H1 (cell line): ENCODE results near the gene DIPK1C. TPM values are rescaled to one million over a fixed set of nuclear protein-coding genes. Genes with fewer than 3 reads are reported as not detected.
"Not testable (repeated sequence)": the region's sequence is repeated elsewhere in the genome, so short reads cannot be mapped to it uniquely, and the experiment has no call there.

Experiments used
- CTCF ChIA-PET: fragments of 300-600 bp; sonication (Branson Sonifier 250); formaldehyde crosslinking; loops from one replicate; lab custom pipeline; 2021; ENCODE audit not compliant: partially characterized antibody; lab: Charles Lee
- POLR2A ChIA-PET: fragments of 300-600 bp; sonication (Branson Sonifier 250); formaldehyde crosslinking; loops from one replicate; lab custom pipeline; 2021; ENCODE audit warnings: inconsistent platforms; ENCODE audit not compliant: partially characterized antibody; lab: Charles Lee
- DNase-seq, 2 experiments: peaks; one replicate each; pipeline versions ENCODE4 v3.0.0 to v3.0.0-alpha.2; 2010 to 2022; ENCODE audit warnings: low spot score in 2 of 2, low read depth in 1 of 2, mixed read lengths in 1 of 2
- FAIRE-seq: peaks from 2 replicates; lab custom pipeline; 2011; peaks lifted over from hg19 to GRCh38; lab: Jason Lieb, UNC
- H2AFZ ChIP-seq: 2 replicates; pipeline ENCODE4 v1.8.1; 2012; ENCODE audit warnings: low read length, inconsistent platforms
- H2AK5ac ChIP-seq: 2 replicates; pipeline ENCODE4 v1.6.1; 2013; ENCODE audit warnings: low read depth, low read length
- H2BK120ac ChIP-seq: replicated peaks from 2 replicates; pipeline ENCODE3; 2013; ENCODE audit warnings: low read depth, low read length, inconsistent platforms
- H2BK12ac ChIP-seq: 2 replicates; pipeline ENCODE4 v1.6.1; 2013; ENCODE audit warnings: low read depth, low read length
- H2BK15ac ChIP-seq: 2 replicates; pipeline ENCODE4 v1.6.1; 2013; ENCODE audit warnings: low read length
- H2BK20ac ChIP-seq: 2 replicates; pipeline ENCODE4 v1.6.1; 2013; ENCODE audit warnings: low read length
- H2BK5ac ChIP-seq: 2 replicates; pipeline ENCODE4 v1.6.1; 2013; ENCODE audit warnings: low read depth, low read length
- H3K14ac ChIP-seq: 2 replicates; pipeline ENCODE4 v1.6.1; 2013; ENCODE audit warnings: inconsistent platforms; ENCODE audit not compliant: insufficient read length
- H3K18ac ChIP-seq: 2 replicates; pipeline ENCODE4 v1.6.1; 2013; ENCODE audit warnings: low read length; ENCODE audit errors: extremely low read depth
- H3K23ac ChIP-seq: 2 replicates; pipeline ENCODE4 v1.6.1; 2013; ENCODE audit warnings: inconsistent platforms; ENCODE audit not compliant: insufficient read length
- H3K23me2 ChIP-seq: 2 replicates; pipeline ENCODE4 v1.6.1; 2013; ENCODE audit warnings: low read depth, low read length
- H3K27ac ChIP-seq: 2 replicates; pipeline ENCODE4 v1.6.1; 2011; ENCODE audit warnings: low read depth, low read length, inconsistent platforms
- H3K27me3 ChIP-seq, 4 experiments: replicated peaks in 1 of 4; 1 replicate in 1 of 4; 2 replicates in 3 of 4; pipeline versions ENCODE4 v1.6.1 to v1.8.1; 2011 to 2013; ENCODE audit warnings: low read length in 3 of 4, mild to moderate bottlenecking in 3 of 4, inconsistent platforms in 2 of 4, mixed read lengths in 2 of 4, moderate library complexity in 1 of 4; ENCODE audit not compliant: control insufficient read depth in 3 of 4, insufficient read depth in 3 of 4; ENCODE audit errors: extremely low read depth in 1 of 4
- H3K36me3 ChIP-seq, 4 experiments: 2 replicates each; pipeline versions ENCODE4 v1.6.1 to v1.8.1; 2011 to 2013; ENCODE audit warnings: mild to moderate bottlenecking in 4 of 4, low read length in 3 of 4, moderate library complexity in 2 of 4, control low read depth in 1 of 4, inconsistent platforms in 1 of 4; ENCODE audit not compliant: insufficient read depth in 4 of 4, control insufficient read depth in 2 of 4
- H3K4ac ChIP-seq: replicated peaks from 2 replicates; pipeline ENCODE3; 2013; ENCODE audit warnings: low read length, low read depth, mixed read lengths, inconsistent platforms; ENCODE audit not compliant: insufficient read length
- H3K4me1 ChIP-seq, 4 experiments: replicated peaks in 1 of 4; 1 replicate in 1 of 4; 2 replicates in 3 of 4; pipeline versions ENCODE4 v1.6.1 to v1.8.1; 2011 to 2013; ENCODE audit warnings: low read length in 3 of 4, inconsistent platforms in 2 of 4, mixed read lengths in 1 of 4; ENCODE audit not compliant: insufficient read depth in 4 of 4, control insufficient read depth in 3 of 4
- H3K4me2 ChIP-seq, 2 experiments: 2 replicates each; pipeline versions ENCODE4 v1.6.1 to v1.8.1; 2011 to 2013; ENCODE audit warnings: low read depth in 2 of 2, low read length in 2 of 2, control low read depth in 1 of 2, inconsistent platforms in 1 of 2, mild to moderate bottlenecking in 1 of 2; ENCODE audit not compliant: insufficient read depth in 1 of 2
- H3K4me3 ChIP-seq, 4 experiments: fragments of 200-600, 300-600 bp in 1 of 4; sonication (generic), shearing (Covaris generic), sonication (Bioruptor Twin) in 1 of 4; 2 replicates each; pipeline versions ENCODE4 v1.5.1 to v1.8.1; 2011 to 2016; ENCODE audit warnings: low read length in 4 of 4, low read depth in 3 of 4, control low read depth in 2 of 4, inconsistent platforms in 2 of 4, mild to moderate bottlenecking in 2 of 4, mixed read lengths in 1 of 4, moderate library complexity in 1 of 4; ENCODE audit not compliant: insufficient read depth in 2 of 4; ENCODE audit errors: extremely low read depth in 1 of 4
- H3K56ac ChIP-seq: replicated peaks from 2 replicates; pipeline ENCODE3; 2013; ENCODE audit warnings: low read depth, mild to moderate bottlenecking, mixed read lengths, low read length, inconsistent platforms; ENCODE audit not compliant: insufficient read length
- H3K79me1 ChIP-seq: 2 replicates; pipeline ENCODE4 v1.6.1; 2013; ENCODE audit warnings: low read depth, low read length, control low read depth
- H3K79me2 ChIP-seq, 2 experiments: 2 replicates each; pipeline versions ENCODE4 v1.6.1 to v1.8.1; 2012 to 2013; ENCODE audit warnings: low read length in 2 of 2, mild to moderate bottlenecking in 2 of 2, inconsistent platforms in 1 of 2; ENCODE audit not compliant: insufficient read depth in 2 of 2, control insufficient read depth in 1 of 2
- H3K9ac ChIP-seq, 4 experiments: replicated peaks in 1 of 4; 1 replicate in 1 of 4; 2 replicates in 3 of 4; pipeline versions ENCODE4 v1.6.1 to v1.8.1; 2011 to 2013; ENCODE audit warnings: low read depth in 3 of 4, low read length in 3 of 4, control low read depth in 2 of 4, mild to moderate bottlenecking in 2 of 4, moderate library complexity in 2 of 4, inconsistent platforms in 1 of 4; ENCODE audit errors: extremely low read depth in 1 of 4
- H3K9me3 ChIP-seq, 2 experiments: 2 replicates each; pipeline versions ENCODE4 v1.6.1 to v1.8.1; 2012 to 2013; ENCODE audit warnings: mild to moderate bottlenecking in 2 of 2, moderate library complexity in 2 of 2, control low read depth in 1 of 2, inconsistent platforms in 1 of 2, low read depth in 1 of 2, low read length in 1 of 2, mixed read lengths in 1 of 2; ENCODE audit not compliant: insufficient read depth in 2 of 2
- H4K20me1 ChIP-seq, 2 experiments: replicated peaks in 1 of 2; 2 replicates each; pipeline versions ENCODE3 to v1.8.1; 2011 to 2013; ENCODE audit warnings: inconsistent platforms in 2 of 2, low read length in 2 of 2, mild to moderate bottlenecking in 1 of 2; ENCODE audit not compliant: insufficient read depth in 2 of 2, control insufficient read depth in 1 of 2
- H4K5ac ChIP-seq: 2 replicates; pipeline ENCODE4 v1.6.1; 2013; ENCODE audit warnings: low read length, low read depth, mixed read lengths, inconsistent platforms; ENCODE audit not compliant: insufficient read length
- H4K8ac ChIP-seq: 2 replicates; pipeline ENCODE4 v1.8.0; 2013; ENCODE audit warnings: mild to moderate bottlenecking, moderate library complexity, low read length, inconsistent platforms; ENCODE audit not compliant: insufficient read depth; ENCODE audit errors: extremely low read depth
- H4K91ac ChIP-seq: replicated peaks from 2 replicates; pipeline ENCODE3; 2013; ENCODE audit warnings: low read length, mixed read lengths, inconsistent platforms; ENCODE audit not compliant: insufficient read length
- WGBS, 2 experiments: shearing (Covaris generic) in 1 of 2; methylation state at CpG; one replicate each; pipeline versions ENCODE4 v1.1.6 to v1.1.7; 2013 to 2015; ENCODE audit warnings: low lambda C conversion rate in 2 of 2, mixed read lengths in 2 of 2, inconsistent platforms in 1 of 2, low coverage in 1 of 2, missing lambda C conversion rate in 1 of 2; ENCODE audit not compliant: insufficient replicate concordance in 2 of 2, insufficient coverage in 1 of 2, insufficient read length in 1 of 2; ENCODE audit errors: extremely low coverage in 1 of 2, missing lambda C conversion rate in 1 of 2; 5-methylcytosine and 5-hydroxymethylcytosine counted together
- polyA plus RNA-seq, 7 experiments: library from polyadenylated mRNA; depleted of rRNA in 3 of 7; stranded (reverse) in 5 of 7; unstranded in 2 of 7; fragments of >200 nt in 5 of 7; fragments of 200-250 nt in 2 of 7; gene quantifications; 1 replicate in 5 of 7; 2 replicates in 1 of 7; 4 replicates in 1 of 7; pipeline versions ENCODE4 v1.2.1 to v1.2.3, GENCODE V29; 2011 to 2013; ENCODE audit warnings: missing spikeins in 2 of 7, mixed read lengths in 2 of 7
- total RNA-seq: library from RNA; stranded (reverse); fragmentation: NEBNext Ultra II Directional; extraction: Animal tissue kit (Norgen Biotek cat#: 25700); gene quantifications from 2 replicates; pipeline ENCODE4 v1.2.1, GENCODE V29; 2021

DIPK1C gene
- total and polyA plus RNA-seq, 2 of the 8 experiments (the other 6 are each of a cell fraction or from before 2014, with no cell fraction given), result 0.08 TPM; not detected in 1

DNA sequence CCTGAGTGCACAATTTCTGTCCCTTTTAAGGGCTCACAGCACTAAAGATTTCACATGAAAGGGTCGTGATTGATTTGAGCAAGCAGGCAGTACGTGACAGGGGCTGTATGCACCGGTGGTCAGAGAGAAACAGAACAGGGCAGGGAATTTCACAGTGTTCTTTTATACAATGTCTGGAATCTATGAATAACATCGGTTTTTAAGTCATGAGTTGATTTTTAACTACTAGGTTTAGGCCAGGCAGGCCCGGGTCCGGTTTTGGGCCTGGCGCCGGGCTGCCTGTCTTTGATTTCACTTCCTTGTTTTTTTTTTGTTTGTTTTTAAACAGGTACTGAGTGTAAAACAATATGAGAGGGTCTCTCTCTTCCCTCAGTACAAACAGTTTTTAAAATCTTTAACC is 43.7 kb upstream of the DIPK1C start:
- H2BK120ac ChIP-seq, H2AK5ac ChIP-seq, H3K27ac ChIP-seq, H2BK20ac ChIP-seq, H4K91ac ChIP-seq, H4K8ac ChIP-seq, H3K9me3 ChIP-seq, H2AFZ ChIP-seq, H2BK5ac ChIP-seq, H3K4ac ChIP-seq, H2BK12ac ChIP-seq, H3K18ac ChIP-seq, FAIRE-seq, DNase-seq, H2BK15ac ChIP-seq, H3K9ac ChIP-seq, POLR2A ChIA-PET, H3K4me3 ChIP-seq, H3K27me3 ChIP-seq, H3K14ac ChIP-seq, H3K23ac ChIP-seq, H3K23me2 ChIP-seq, H3K56ac ChIP-seq, H4K5ac ChIP-seq, H3K4me2 ChIP-seq: not testable (repeated sequence)
- H3K79me1 ChIP-seq, result peaks cover 11% of the 10 kb centered on the region
- H3K4me1 ChIP-seq, result peaks cover 3 to 16% (median 7%) of the 10 kb centered on the region in 4 experiments; a peak in 5 of 7 replicates
- 93% methylated on average over 8 of the region's 8 CpGs; no CpG with 5 or more reads in 1 of the 2 experiments for whole genome bisulfite sequencing, 2 experiments
- H3K79me2 ChIP-seq, result peaks cover 19 to 36% of the 10 kb centered on the region in 2 experiments
- CTCF ChIA-PET, result interaction anchor here (0.6 kb wide), 1 partner anchor 117 kb away, joined by 3 read pairs; no protein-coding TSS in a partner anchor
- peaks cover 18 to 45% (median 33%) of the 10 kb centered on the region in 4 experiments for H3K36me3 ChIP-seq
- H4K20me1 ChIP-seq, result peaks cover 5 to 11% of the 10 kb centered on the region in 2 experiments
